Globus pallidus (tissue), 1 donor: Measurements from ENCODE around the gene TBC1D16.
A peak's percentile ranks its signal among the peaks of the same experiment; 100 is the strongest.

Experiments
- DNase-seq: peaks from one replicate; pipeline ENCODE4 v3.0.0-alpha.2; 2015; ENCODE audit warnings: low spot score

TBC1D16 gene

GRCh38 chr17:79925242-79925957 is 110.3 kb downstream of the TBC1D16 start:
- DNase-seq, result peak; percentile 67

GRCh38 chr17:79924639-79924976 is 111.1 kb downstream of the TBC1D16 start:
- DNase-seq, result no peak

DNA sequence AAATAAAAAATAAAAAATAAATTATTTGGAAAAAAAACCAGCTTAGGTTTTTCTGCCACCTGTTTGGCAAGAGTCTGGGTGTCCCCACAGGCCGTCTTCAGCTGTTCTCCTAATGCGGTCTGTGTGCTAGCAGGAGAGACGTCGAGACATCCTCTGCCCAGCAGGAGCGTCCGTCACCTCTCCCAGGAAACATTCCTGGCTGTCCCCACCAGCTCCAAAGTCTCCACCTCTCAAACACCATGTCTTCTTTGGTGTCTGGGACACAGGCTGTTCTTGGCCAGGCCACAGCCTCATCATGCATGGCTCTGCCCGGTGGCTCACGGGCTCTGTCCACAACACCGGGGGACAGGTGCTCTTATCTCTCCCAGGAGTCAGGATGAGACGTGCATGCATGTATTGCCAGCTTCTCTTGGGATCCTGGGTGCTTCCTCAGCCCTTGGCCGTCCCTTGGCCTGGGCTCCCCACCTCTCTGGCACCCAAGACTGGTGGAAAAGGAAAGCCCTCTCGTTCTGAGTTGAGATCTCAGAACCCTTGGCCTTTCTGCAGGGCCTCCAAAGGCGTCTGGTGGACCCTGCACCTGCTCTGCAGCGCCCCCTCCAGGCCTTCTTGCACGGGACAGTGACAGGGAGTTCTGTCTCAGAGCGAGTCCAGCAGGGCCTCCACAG is 111.6 kb downstream of the TBC1D16 start:
- peak; percentile 57 for DNase-seq

GRCh38 chr17:79922798-79923197 is 112.9 kb downstream of the TBC1D16 start:
- no peak for DNase-seq

DNA sequence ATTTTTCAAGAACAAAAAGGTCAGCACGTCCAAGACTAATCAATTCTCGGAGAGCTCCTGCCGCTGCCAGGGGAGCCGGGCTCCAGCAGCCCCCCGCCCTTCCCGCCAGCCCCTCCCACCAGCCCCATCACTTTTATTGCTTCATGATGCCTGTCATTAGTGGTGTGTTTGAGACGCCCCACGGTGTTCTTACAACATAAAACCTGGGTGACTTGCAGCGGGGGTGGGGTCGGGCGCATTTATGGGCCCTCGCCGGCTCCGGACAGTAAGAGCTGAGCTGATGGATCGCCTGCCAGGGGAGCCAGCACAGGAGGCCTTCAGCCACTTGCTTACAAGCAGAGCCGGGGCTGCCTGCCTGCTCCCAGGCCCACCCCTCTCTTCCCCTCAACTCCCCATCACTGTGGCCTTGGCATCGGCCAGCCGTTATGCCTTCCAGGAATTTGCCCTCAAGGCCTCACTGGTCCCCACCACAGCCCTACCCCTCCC is 113.5 kb downstream of the TBC1D16 start:
- DNase-seq, result no peak

DNA sequence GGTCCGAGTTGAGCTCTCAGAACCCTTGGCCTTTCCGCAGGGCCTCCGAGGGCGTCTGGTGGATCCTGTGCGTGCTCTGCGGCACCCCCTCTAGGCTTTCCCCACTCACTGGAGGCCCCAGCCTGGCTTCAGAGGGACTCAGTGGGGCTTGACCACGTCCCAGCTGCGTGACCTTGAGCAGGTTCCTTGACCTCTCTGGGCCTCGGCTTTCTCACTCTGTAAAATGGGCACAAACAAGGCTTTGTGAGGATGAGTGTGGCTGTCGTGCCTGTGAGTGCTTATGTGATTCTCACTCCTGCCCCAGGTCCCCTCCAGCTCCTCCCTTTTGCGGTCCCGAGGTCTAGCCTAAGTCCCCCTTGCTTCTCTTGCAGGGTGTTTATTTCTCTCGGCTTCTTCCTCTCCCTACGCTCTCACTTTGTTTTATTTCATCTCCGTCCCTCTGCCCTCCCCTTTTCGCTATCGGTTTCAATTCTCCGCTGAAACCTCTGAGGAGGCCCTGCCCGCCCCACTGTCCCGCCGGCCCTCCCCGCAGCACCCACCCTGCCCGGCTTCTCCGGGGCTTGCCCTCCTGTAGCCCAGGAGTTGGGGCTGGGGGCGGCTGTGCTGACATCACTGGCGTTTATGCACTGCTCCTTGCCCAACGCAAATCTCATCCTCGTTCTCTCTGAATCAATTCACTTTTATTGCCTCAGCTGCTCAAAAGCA is 114.1 kb downstream of the TBC1D16 start:
- no peak for DNase-seq

DNA sequence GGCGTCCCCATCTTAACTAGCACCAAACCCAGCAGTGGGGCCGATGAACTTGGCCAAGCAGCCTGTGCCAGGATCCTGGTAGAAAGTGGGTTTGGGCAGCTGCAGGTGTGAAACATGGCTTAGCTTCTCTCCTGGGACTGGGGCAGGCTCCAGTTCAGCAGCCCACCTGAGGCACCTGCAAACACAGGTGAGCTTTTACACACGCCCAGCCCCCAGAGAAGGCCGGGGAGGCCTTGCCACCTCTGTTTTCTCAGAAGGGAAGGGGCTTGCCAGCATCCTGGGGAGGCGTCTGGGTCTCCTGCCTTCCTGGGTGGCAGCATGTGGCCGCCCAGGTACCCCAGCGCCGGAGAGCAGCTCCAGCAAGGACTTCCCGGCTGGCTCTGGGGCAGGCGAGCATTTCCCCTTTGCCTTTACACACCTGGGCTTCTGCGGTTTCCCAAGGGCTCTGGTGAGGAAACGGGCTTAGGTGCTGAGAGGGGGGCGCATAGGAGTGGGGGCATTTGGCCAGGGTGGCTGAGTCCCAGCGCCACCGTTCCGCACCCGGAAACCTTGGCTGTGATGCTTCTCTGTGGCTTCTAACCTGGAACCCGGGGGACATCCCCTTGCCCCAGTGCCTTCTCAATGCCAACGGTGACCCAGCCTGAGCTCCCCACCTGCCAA is 114.8 kb downstream of the TBC1D16 start:
- DNase-seq, result no peak

DNA sequence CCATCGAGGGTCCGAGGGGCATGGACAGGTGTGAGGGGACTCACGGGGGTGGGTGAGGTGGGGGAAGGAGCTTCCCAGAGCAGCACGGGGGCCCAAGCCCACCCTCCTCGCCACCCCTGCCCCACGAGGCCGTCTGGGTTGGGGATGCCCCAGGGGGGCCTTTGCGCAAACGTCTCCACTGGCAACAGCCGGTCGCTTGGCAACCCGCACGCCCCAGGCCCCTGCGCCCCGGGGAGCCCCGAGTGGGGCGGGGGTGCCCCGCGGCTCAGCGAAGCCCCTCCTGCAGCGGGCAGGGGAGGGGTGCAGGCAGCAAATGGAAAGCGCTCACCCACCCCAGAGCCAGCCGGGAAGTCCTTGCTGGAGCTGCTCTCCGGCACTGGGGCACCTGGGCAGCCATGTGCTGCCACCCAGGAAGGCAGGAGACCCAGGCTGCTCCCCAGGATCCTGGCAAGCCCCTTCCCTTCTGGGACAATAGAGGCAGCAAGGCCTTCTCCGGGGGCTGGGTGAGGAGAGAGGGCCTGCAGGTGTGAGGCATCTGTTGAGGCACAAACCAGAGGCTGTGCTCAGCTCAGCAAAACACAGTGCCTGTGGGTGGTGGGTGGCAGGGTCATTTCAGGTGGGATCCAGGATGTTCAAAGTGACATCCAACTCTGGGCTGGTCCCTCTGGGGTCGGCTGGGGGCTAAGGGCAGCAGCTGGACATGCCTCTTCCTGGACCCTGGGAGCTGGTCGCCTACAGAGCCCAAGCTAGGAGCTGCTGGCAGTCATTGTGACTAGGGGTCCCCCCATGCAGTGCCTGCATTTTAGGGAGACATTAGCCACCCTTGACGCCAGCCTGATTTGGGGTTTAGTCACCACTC is 115.6 kb downstream of the TBC1D16 start:
- DNase-seq, result no peak

DNA sequence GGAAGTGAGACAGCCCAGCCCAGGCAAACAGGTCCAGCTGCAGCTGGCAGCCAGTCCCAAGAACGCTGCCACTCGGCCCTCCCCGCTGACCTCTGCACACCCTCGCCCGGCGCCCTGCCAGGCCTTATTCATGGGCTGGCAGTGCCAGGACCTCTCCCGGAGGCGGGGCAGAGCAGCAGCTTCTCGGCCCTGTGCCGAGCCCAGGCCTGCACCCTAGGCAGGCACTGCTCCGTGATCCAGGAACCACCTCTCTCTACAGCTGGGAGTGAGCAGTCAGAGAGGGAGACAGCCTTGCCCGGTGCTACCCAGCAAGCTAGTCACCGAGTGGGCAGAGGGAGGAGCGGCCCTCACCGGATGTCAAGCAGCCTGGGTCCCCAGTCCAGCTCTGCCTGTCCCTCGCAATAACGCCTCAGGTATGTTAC is 116.5 kb downstream of the TBC1D16 start:
- peak; percentile 96 for DNase-seq

DNA sequence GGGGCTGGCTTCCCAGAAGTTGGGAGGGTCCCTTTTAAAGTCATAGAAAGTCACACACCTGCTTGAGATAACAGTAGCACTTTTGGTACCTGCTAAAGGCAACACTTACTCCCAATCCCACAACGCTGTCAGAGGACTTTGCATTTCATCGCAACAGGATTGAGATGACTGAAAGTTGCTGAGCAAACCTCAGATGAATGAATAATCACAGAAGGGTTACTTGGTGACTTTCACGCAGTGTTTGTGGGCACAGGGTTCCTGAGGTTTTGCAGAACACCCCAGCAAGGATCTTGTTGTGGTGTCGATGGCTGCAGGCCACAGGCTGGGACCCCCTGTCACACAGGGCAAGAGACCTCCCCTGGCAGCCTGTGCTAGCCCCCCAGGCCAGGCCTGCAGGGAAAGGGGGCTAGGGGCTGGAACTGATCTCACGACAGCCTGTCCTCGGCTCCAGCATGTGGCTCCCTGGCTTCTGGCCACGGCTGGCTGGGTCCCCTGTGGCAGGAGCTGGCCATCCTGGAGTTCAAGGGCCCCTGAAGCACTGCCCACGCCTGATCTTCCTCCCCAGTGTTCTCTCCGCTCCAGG is 117.0 kb downstream of the TBC1D16 start:
- DNase-seq, result no peak

DNA sequence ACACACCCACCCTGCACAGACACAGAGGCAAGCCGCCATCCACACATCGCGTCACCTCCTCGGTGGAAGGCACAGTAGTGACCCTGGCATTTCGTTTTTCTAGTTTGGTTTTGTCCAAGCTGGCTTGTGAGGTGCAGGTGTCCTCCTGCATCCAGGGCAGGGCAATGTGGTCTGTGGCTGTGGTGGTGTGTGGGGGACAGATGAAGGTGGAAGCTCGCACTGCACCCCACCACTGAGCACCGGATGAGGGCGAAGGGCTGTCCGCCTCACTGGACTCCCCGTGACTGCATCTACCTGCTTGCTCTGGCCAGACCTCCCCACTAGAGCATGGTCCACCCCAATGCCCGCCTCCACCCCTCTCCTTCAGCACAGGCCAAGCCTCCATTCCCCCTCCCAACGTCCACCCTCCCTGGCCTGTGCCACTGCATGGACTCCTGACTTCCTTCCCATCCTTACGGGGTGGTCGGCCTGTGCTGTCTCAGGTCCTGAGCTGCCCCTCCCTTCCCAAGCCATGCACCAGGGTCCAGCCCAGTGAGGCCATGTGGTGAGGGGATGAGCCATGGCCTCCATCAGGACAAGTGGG is 117.7 kb downstream of the TBC1D16 start:
- DNase-seq, result no peak

- DNase-seq, result no peak
Observed at GRCh38 chr17:79916991-79917901, 118.4 kb downstream of the TBC1D16 start.

GRCh38 chr17:79916506-79916905 is 119.2 kb downstream of the TBC1D16 start:
- DNase-seq, result no peak

DNA sequence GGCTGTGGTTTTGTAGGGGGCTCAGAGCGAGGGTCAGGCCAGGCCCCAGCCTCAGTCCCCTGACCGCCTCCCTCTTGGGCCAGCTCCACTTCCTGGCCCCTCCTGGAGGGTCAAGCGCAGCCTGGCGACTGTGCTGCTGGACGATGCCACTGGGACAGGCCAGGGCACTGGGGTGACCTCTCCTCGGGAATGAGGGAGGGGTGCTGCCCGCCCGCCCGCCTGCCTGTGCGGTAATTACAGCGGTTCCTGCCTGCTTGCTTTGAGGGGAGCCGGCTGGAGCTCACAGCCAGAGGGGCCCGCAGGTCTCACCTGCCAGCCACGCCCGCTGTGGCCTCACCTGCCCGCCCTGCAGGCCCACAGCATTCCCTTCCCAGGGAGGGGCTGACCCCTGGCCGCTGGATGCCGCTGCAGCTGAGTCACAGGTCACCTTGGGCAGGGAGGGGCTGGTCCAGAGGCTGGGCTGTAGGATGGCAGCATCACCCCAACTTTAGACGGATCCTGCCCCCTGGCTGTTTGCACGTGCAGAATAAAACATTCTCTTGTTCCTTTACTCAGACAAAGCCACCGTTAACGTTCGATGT is 119.7 kb downstream of the TBC1D16 start:
- DNase-seq, result no peak

DNA sequence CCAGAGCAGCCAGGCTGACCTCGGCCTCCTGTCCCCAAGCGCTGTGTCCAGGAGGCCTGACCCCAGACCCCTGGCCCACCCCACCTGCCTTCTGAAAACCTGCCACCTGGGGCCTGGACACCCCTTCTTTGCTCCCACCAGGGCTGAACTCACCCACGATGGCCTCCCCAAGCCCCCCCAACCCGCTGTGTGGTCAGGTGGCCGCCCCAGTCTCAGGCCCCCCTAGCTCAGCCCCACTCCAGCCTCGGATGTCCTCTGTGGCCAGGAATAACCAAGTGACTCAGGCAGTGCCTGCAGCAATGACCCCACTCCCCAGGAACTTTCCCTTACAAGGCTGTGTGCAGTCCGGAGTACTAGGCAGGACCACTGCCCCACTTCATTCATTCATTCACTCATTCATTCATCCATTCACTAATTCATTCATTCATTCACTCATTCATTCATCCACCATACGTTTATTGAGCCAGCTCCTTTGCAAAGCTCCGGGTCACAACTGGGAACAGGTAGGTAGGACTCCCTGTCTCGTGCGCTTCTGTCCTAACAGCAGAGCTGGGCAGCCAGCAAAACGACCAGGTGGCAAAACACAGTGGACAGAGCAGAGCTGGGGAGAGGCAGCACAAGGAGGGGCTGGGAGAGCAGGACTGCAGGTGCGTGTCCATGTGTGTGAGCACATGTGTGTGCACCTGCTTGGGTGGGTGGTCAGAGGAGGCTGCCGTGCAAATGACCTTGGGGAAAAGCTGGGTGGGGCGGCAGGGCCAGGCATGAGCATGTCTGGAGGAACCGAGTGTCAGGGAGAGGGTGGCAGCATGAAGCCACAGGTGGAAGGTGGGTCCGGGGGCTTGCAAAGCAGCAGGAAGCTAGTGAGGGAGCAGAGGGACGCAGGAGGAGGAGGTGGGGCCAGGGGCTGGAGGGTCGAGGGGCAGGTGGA is 120.6 kb downstream of the TBC1D16 start:
- DNase-seq, result no peak

- DNase-seq, result no peak
Observed at GRCh38 chr17:79913896-79914812, 121.5 kb downstream of the TBC1D16 start.

GRCh38 chr17:79913451-79913850 is 122.2 kb downstream of the TBC1D16 start:
- DNase-seq, result no peak
